SK-N-SH treated with all-trans-retinoic acid at 6 μM for 48 hours (cell line): Measurements from ENCODE around the gene FASN.
A peak's percentile ranks its signal among the peaks of the same experiment; 100 is the strongest.

Source experiments
- ATAC-seq: fragments of 200-7000 bp; cut with Tn5 transposase; 3 replicates; pipeline ENCODE4 v1.9.1; 2020; ENCODE audit warnings: mild to moderate bottlenecking, moderate library complexity
- BACH2 ChIP-seq: fragments of 250-450 bp; sonication (Bioruptor Pico); IDR thresholded peaks from 2 replicates; pipeline ENCODE4 v1.9.0; 2021; ENCODE audit warnings: mild to moderate bottlenecking, borderline replicate concordance
- ESRRG ChIP-seq: fragments of 250-450 bp; sonication (Bioruptor Pico); IDR thresholded peaks from 2 replicates; pipeline ENCODE4 v1.6.1; 2021; ENCODE audit warnings: mild to moderate bottlenecking
- GLIS3 ChIP-seq: fragments of 250-450 bp; sonication (Bioruptor Pico); IDR thresholded peaks from 2 replicates; pipeline ENCODE4 v1.5.0; 2020; ENCODE audit warnings: mild to moderate bottlenecking, moderate library complexity
- OSR1 ChIP-seq: fragments of 250-450 bp; sonication (Bioruptor Pico); IDR thresholded peaks from 2 replicates; pipeline ENCODE4 v1.8.0; 2022; ENCODE audit warnings: moderate library complexity, mild to moderate bottlenecking, inconsistent platforms
- PPARA ChIP-seq: fragments of 250-450 bp; sonication (Bioruptor Pico); IDR thresholded peaks from 2 replicates; pipeline ENCODE4 v1.5.0; 2020; ENCODE audit warnings: mild to moderate bottlenecking, borderline replicate concordance
- RARB ChIP-seq: fragments of 250-450 bp; sonication (Bioruptor Pico); IDR thresholded peaks from 2 replicates; pipeline ENCODE4 v1.8.0; 2021; ENCODE audit warnings: mild to moderate bottlenecking, moderate library complexity
- SNAI2 ChIP-seq: fragments of 250-450 bp; sonication (Bioruptor Pico); IDR thresholded peaks from 2 replicates; pipeline ENCODE4 v1.5.0; 2020; ENCODE audit warnings: mild to moderate bottlenecking, moderate library complexity
- TOX ChIP-seq: fragments of 250-450 bp; sonication (Bioruptor Pico); IDR thresholded peaks from 2 replicates; pipeline ENCODE4 v1.8.0; 2021; ENCODE audit warnings: mild to moderate bottlenecking, moderate library complexity, borderline replicate concordance
- ZC3H10 ChIP-seq: fragments of 250-450 bp; sonication (Bioruptor Pico); IDR thresholded peaks from 2 replicates; pipeline ENCODE4 v1.5.1; 2021; ENCODE audit warnings: mild to moderate bottlenecking, moderate library complexity
- ZFP30 ChIP-seq: fragments of 450-650 bp; formaldehyde crosslinking; IDR thresholded peaks from 2 replicates; pipeline ENCODE4 v1.5.0; 2022; ENCODE audit warnings: mild to moderate bottlenecking, moderate library complexity
- ZNF565 ChIP-seq: fragments of 450-650 bp; formaldehyde crosslinking; conservative IDR thresholded peaks from 2 replicates; pipeline ENCODE4 v1.5.0; 2020; ENCODE audit warnings: low read depth, mild to moderate bottlenecking, moderate library complexity
- ZNF70 ChIP-seq: fragments of 450-650 bp; formaldehyde crosslinking; IDR thresholded peaks from 2 replicates; pipeline ENCODE4 v1.5.0; 2020; ENCODE audit warnings: mild to moderate bottlenecking, moderate library complexity
- ZNF8 ChIP-seq: fragments of 450-650 bp; formaldehyde crosslinking; IDR thresholded peaks from 2 replicates; pipeline ENCODE4 v1.5.0; 2020; ENCODE audit warnings: mild to moderate bottlenecking, moderate library complexity
- TF ChIP-seq, protein P1 (sequence below): fragments of 250-450 bp; sonication (Bioruptor Pico); IDR thresholded peaks from 2 replicates; pipeline ENCODE4 v1.5.0; 2020; ENCODE audit warnings: mild to moderate bottlenecking, moderate library complexity
- TF ChIP-seq, protein P2 (sequence below): fragments of 250-450 bp; sonication (Bioruptor Pico); IDR thresholded peaks from 2 replicates; pipeline ENCODE4 v1.5.1; 2021; ENCODE audit warnings: mild to moderate bottlenecking, moderate library complexity
- TF ChIP-seq, protein P3 (sequence below): fragments of 250-450 bp; sonication (Bioruptor Pico); IDR thresholded peaks from 2 replicates; pipeline ENCODE4 v1.8.0; 2020; ENCODE audit warnings: mild to moderate bottlenecking, moderate library complexity, borderline replicate concordance
- TF ChIP-seq, protein P4 (sequence below): fragments of 250-450 bp; sonication (Bioruptor Pico); IDR thresholded peaks from 2 replicates; pipeline ENCODE4 v1.5.1; 2020; ENCODE audit warnings: low read depth, mild to moderate bottlenecking, moderate library complexity

The FASN gene

DNA sequence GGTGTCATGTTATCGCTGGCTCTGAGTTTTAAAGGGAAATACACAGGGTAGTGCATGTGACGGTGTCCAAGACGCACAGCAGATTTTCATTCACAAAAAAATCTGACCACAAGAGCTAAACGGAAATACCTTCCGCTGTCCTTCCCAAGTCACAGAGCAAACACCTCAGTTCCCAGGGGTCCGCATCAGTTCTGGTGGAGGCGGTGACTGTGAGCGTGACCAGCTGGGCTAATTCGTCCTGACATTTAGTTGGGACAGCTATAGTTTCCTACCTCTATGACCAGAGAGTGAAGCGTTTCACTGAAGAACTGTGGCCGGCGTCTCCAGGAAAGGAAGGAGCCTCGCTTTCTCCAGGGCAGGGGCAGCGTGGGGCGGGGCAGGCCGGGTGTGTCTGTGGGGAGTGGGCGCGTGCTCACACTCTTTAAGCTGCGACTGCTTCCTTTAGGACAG lies 10.5 kb upstream of the FASN start (continued):
- TF ChIP-seq, protein P1, sequence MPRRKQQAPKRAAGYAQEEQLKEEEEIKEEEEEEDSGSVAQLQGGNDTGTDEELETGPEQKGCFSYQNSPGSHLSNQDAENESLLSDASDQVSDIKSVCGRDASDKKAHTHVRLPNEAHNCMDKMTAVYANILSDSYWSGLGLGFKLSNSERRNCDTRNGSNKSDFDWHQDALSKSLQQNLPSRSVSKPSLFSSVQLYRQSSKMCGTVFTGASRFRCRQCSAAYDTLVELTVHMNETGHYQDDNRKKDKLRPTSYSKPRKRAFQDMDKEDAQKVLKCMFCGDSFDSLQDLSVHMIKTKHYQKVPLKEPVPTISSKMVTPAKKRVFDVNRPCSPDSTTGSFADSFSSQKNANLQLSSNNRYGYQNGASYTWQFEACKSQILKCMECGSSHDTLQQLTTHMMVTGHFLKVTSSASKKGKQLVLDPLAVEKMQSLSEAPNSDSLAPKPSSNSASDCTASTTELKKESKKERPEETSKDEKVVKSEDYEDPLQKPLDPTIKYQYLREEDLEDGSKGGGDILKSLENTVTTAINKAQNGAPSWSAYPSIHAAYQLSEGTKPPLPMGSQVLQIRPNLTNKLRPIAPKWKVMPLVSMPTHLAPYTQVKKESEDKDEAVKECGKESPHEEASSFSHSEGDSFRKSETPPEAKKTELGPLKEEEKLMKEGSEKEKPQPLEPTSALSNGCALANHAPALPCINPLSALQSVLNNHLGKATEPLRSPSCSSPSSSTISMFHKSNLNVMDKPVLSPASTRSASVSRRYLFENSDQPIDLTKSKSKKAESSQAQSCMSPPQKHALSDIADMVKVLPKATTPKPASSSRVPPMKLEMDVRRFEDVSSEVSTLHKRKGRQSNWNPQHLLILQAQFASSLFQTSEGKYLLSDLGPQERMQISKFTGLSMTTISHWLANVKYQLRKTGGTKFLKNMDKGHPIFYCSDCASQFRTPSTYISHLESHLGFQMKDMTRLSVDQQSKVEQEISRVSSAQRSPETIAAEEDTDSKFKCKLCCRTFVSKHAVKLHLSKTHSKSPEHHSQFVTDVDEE (CRISPR knock-in tag) = no peak
- TF ChIP-seq GLIS3 (CRISPR knock-in tag) = no peak
- TF ChIP-seq, protein P2, sequence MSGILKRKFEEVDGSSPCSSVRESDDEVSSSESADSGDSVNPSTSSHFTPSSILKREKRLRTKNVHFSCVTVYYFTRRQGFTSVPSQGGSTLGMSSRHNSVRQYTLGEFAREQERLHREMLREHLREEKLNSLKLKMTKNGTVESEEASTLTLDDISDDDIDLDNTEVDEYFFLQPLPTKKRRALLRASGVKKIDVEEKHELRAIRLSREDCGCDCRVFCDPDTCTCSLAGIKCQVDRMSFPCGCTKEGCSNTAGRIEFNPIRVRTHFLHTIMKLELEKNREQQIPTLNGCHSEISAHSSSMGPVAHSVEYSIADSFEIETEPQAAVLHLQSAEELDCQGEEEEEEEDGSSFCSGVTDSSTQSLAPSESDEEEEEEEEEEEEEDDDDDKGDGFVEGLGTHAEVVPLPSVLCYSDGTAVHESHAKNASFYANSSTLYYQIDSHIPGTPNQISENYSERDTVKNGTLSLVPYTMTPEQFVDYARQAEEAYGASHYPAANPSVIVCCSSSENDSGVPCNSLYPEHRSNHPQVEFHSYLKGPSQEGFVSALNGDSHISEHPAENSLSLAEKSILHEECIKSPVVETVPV (CRISPR knock-in tag) = no peak
- TF ChIP-seq ESRRG (CRISPR knock-in tag) = no peak

DNA sequence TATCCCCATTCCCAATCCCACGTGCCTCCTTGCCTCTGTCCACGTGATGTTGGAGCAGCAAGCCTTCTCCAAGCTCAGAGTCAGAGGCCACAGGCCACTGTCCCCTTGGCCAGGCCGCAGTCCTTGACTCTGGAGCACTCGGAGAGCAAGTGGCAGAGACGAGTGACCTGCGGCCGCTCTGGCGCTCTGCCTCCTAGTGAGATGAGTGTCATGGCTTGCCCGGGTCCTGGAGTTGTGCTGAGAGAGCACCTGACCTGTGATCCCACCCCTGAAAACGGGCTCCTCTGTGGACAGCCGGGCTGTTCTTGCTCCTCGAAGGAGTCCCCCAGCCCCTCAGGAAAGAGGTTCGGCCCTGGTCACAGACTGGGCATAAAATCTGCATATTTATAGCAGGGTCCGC lies 10.0 kb upstream of the FASN start:
- TF ChIP-seq RARB (CRISPR knock-in tag) (no peak), ESRRG (CRISPR knock-in tag) (no peak), ZNF70 (CRISPR knock-in tag) (no peak), ZFP30 (CRISPR knock-in tag) (no peak), PPARA (CRISPR knock-in tag) (no peak)
- TF ChIP-seq, protein P2 (CRISPR knock-in tag) = no peak
- TF ChIP-seq, protein P3, sequence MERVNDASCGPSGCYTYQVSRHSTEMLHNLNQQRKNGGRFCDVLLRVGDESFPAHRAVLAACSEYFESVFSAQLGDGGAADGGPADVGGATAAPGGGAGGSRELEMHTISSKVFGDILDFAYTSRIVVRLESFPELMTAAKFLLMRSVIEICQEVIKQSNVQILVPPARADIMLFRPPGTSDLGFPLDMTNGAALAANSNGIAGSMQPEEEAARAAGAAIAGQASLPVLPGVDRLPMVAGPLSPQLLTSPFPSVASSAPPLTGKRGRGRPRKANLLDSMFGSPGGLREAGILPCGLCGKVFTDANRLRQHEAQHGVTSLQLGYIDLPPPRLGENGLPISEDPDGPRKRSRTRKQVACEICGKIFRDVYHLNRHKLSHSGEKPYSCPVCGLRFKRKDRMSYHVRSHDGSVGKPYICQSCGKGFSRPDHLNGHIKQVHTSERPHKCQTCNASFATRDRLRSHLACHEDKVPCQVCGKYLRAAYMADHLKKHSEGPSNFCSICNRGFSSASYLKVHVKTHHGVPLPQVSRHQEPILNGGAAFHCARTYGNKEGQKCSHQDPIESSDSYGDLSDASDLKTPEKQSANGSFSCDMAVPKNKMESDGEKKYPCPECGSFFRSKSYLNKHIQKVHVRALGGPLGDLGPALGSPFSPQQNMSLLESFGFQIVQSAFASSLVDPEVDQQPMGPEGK = no peak
- ATAC-seq = no peak

DNA sequence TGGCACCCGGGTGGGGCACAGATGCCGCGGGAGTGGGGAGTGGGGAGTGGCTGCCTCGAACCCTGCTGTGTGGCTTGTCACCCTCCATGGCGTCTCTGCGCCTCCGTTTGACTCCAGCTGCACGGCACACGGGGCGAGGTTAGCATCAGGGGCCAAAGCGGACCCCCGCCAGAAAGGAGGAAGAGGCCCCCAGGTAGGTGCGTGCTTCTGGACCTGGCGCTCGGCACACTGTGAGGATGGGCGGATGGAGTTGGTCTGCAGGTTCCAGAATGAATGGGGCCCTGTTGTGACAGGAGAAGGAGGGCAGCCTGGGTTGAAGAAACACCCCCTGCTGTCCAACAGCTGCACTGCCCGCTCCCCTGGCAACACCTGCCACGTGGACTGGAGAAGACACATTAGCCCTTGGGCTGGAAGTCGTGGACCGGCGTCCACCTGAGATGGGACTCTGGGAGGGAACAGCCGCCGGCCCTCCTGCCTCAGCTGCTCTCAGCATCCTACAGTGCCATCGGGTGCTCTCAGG lies 9.4 kb upstream of the FASN start:
- peak; percentile 9; the same call in 2 of the 3 replicates for ATAC-seq
- TF ChIP-seq GLIS3 (CRISPR knock-in tag) = no peak
- TF ChIP-seq, protein P1 (CRISPR knock-in tag) = no peak
- TF ChIP-seq, protein P2 (CRISPR knock-in tag) = no peak
- no peak for TF ChIP-seq ZNF565 (CRISPR knock-in tag)
- TF ChIP-seq, protein P3 = no peak
- no peak for TF ChIP-seq ZNF8 (CRISPR knock-in tag)
- TF ChIP-seq TOX (CRISPR knock-in tag) = no peak
- TF ChIP-seq ZFP30 (CRISPR knock-in tag) = no peak
- TF ChIP-seq ZC3H10 (CRISPR knock-in tag) = no peak
- TF ChIP-seq BACH2 = no peak
- no peak for TF ChIP-seq SNAI2 (CRISPR knock-in tag)
- TF ChIP-seq, protein P4, sequence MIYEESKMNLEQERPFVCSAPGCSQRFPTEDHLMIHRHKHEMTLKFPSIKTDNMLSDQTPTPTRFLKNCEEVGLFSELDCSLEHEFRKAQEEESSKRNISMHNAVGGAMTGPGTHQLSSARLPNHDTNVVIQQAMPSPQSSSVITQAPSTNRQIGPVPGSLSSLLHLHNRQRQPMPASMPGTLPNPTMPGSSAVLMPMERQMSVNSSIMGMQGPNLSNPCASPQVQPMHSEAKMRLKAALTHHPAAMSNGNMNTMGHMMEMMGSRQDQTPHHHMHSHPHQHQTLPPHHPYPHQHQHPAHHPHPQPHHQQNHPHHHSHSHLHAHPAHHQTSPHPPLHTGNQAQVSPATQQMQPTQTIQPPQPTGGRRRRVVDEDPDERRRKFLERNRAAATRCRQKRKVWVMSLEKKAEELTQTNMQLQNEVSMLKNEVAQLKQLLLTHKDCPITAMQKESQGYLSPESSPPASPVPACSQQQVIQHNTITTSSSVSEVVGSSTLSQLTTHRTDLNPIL = no peak
- TF ChIP-seq PPARA (CRISPR knock-in tag) = no peak
- no peak for TF ChIP-seq OSR1 (CRISPR knock-in tag)
- TF ChIP-seq, all 23 proteins: peak for 0
